Left lung (tissue), 14 donors: ENCODE measurements around the gene HOXA5. TPM values are rescaled to one million over a fixed set of nuclear protein-coding genes. Genes with fewer than 3 reads are reported as not detected.

Experiments
- ATAC-seq: fragments of 200-7000 bp; cut with Tn5 transposase; one replicate; pipeline ENCODE4 v1.9.1; 2020; ENCODE audit warnings: moderate library complexity
- DNase-seq, 4 donors: peaks; one replicate each; pipeline ENCODE4 v3.0.0-alpha.2; 2013 to 2020
- H3K27ac ChIP-seq, 2 donors: fragments of 200-600 bp; sonication (generic) in 1 of 2; one replicate each; pipeline versions ENCODE4 v1.5.0 to v1.8.0; 2020 to 2021
- H3K27me3 ChIP-seq, 2 donors: fragments of 200-600 bp; sonication (generic) in 1 of 2; one replicate each; pipeline versions ENCODE4 v1.5.0 to v1.8.0; 2020 to 2021
- H3K36me3 ChIP-seq, 2 donors: fragments of 200-600 bp; sonication (generic) in 1 of 2; one replicate each; pipeline versions ENCODE4 v1.5.0 to v1.8.0; 2020 to 2021
- H3K4me1 ChIP-seq, 2 donors: fragments of 200-600 bp; one replicate each; pipeline ENCODE4 v1.8.0; 2021
- H3K4me3 ChIP-seq, 2 donors: fragments of 200-600 bp; sonication (generic) in 1 of 2; one replicate each; pipeline versions ENCODE4 v1.5.0 to v1.8.0; 2020 to 2021; ENCODE audit warnings: mild to moderate bottlenecking in 1 of 2
- H3K9me3 ChIP-seq, 2 donors: fragments of 200-600 bp; sonication (generic) in 1 of 2; one replicate each; pipeline versions ENCODE4 v1.5.0 to v1.8.0; 2020 to 2021
- intact Hi-C, 2 donors: fragments of 100-400 bp; cut with DNase I; formaldehyde crosslinking; loops; one replicate each; pipeline versions ENCODE4 v1.11.2 to v1.14.2; 2022
- long read RNA-seq, 12 donors: library from polyadenylated mRNA in 2 of 12; unstranded in 2 of 12; transcript quantifications; one replicate each; pipeline ENCODE4 v2.0.0 and lab custom pipeline, GENCODE V29; 2019 to 2026
- polyA plus RNA-seq, 6 donors: library from polyadenylated mRNA; unstranded; fragments of 120-200 nt; gene quantifications; one replicate each; pipeline ENCODE4 v1.2.1, GENCODE V29; 2013; ENCODE audit not compliant: insufficient read length in 6 of 6
- total RNA-seq, 2 donors: library from RNA; stranded (reverse); fragmentation: NEBNext Ultra II Directional; extraction: Animal tissue kit (Norgen Biotek cat#: 25700); gene quantifications; one replicate each; pipeline ENCODE4 v1.2.1, GENCODE V29; 2021
- TF ChIP-seq, protein P1 (sequence below), 2 donors: fragments of 200-600 bp; sonication (generic) in 1 of 2; IDR thresholded peaks; one replicate each; pipeline versions ENCODE4 v1.5.0 to v1.8.0; 2021; ENCODE audit warnings: antibody characterized with exemption in 2 of 2
- donor health status: DM: no; HTN: yes; CAD: no.
- donor health status: DM: no; HTN: no; CAD: no.

Gene HOXA5
- total RNA-seq (10 to 100 TPM; 16.1 to 21.6 TPM), polyA plus RNA-seq (10 to 100 TPM; 81.7 to 94.7 (median 89.1) TPM)
- long read RNA-seq, donor 1, transcript HOXA5-201 (2 exons, 1,657 nt): major isoform, 39 of 39 reads
- long read RNA-seq, donor 1, partial matches to known transcripts: 0 of 39 reads
- long read RNA-seq, donor 1, other reads (novel, unspliced or antisense): 0 of 39 reads
- long read RNA-seq, donor 2, transcript HOXA5-201 (2 exons, 1,657 nt): major isoform, 32 of 32 reads
- long read RNA-seq, donor 2, partial matches to known transcripts: 0 of 32 reads
- long read RNA-seq, donor 2, other reads (novel, unspliced or antisense): 0 of 32 reads
- long read RNA-seq, donor 3, transcript HOXA5-201 (2 exons, 1,657 nt): major isoform, 15 of 15 reads
- long read RNA-seq, donor 3, partial matches to known transcripts: 0 of 15 reads
- long read RNA-seq, donor 3, other reads (novel, unspliced or antisense): 0 of 15 reads
- long read RNA-seq, donor 4, transcript HOXA5-201 (2 exons, 1,657 nt): major isoform, 15 of 16 reads
- long read RNA-seq, donor 4, partial matches to known transcripts: 0 of 16 reads
- long read RNA-seq, donor 4, other reads (novel, unspliced or antisense): 0 of 16 reads
- long read RNA-seq, donor 5, transcript HOXA5-201 (2 exons, 1,657 nt): major isoform, 29 of 29 reads
- long read RNA-seq, donor 5, partial matches to known transcripts: 0 of 29 reads
- long read RNA-seq, donor 5, other reads (novel, unspliced or antisense): 0 of 29 reads
- long read RNA-seq, donor 6, transcript HOXA5-201 (2 exons, 1,657 nt): major isoform, 20 of 27 reads
- long read RNA-seq, donor 6, partial matches to known transcripts: 7 of 27 reads
- long read RNA-seq, donor 6, other reads (novel, unspliced or antisense): 0 of 27 reads
- long read RNA-seq, donor 7, transcript HOXA5-201 (2 exons, 1,657 nt): major isoform, 13 of 13 reads
- long read RNA-seq, donor 7, partial matches to known transcripts: 0 of 13 reads
- long read RNA-seq, donor 7, other reads (novel, unspliced or antisense): 0 of 13 reads
- long read RNA-seq, donor 8, transcript HOXA5-201 (2 exons, 1,657 nt): major isoform, 22 of 22 reads
- long read RNA-seq, donor 8, partial matches to known transcripts: 0 of 22 reads
- long read RNA-seq, donor 8, other reads (novel, unspliced or antisense): 0 of 22 reads
- long read RNA-seq, donor 9: 0 reads
- long read RNA-seq, donor 10, transcript HOXA5-201 (2 exons, 1,657 nt): major isoform, 5 of 6 reads
- long read RNA-seq, donor 10, partial matches to known transcripts: 0 of 6 reads
- long read RNA-seq, donor 10, other reads (novel, unspliced or antisense): 1 of 6 reads
- long read RNA-seq, donor 11, transcript HOXA5-201 (2 exons, 1,657 nt): major isoform, 31 of 32 reads
- long read RNA-seq, donor 11, partial matches to known transcripts: 0 of 32 reads
- long read RNA-seq, donor 11, other reads (novel, unspliced or antisense): 0 of 32 reads
- long read RNA-seq, donor 12, transcript HOXA5-201 (2 exons, 1,657 nt): major isoform, 16 of 16 reads
- long read RNA-seq, donor 12, partial matches to known transcripts: 0 of 16 reads
- long read RNA-seq, donor 12, other reads (novel, unspliced or antisense): 0 of 16 reads

DNA sequence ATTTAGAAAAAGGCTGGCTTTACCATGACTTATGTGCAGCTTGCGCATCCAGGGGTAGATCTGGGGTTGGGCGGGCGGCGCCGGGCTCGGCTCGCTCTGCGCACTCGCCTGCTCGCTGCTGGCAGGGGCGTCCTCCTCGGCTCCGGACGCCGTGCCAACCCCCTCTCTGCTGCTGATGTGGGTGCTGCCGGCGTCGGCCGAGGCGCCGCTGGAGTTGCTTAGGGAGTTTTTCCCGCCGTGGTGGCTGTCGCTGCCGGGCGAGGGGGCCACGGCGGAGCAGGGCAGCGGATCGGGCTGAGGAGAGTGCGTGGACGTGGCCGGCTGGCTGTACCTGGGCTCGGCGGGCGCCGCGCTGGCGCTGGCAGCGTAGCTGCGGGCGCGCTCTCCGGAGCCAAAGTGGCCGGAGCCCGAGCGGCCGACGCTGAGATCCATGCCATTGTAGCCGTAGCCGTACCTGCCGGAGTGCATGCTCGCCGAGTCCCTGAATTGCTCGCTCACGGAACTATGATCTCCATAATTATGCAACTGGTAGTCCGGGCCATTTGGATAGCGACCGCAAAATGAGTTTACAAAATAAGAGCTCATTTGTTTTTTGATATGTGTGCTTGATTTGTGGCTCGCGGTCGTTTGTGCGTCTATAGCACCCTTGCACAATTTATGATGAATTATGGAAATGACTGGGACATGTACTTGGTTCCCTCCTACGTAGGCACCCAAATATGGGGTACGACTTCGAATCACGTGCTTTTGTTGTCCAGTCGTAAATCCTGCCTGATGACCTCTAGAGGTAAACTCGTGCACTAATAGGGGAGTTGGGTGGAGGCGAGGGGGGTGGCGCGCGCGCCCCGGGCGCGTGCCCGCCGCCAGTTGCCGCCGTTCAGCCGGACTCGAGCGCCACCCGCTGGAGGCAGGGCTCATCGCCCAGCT is at the start of gene HOXA5:
TSS of gene HOXA5 (minus strand) at position 659 of the 927 bp plus-strand sequence. CDS start at position 585, 74 bp downstream.
- Histone ChIP-seq H3K27ac (peak within 1 kb of the TSS; percentile 86 to 92), H3K36me3 (no peaks in the 10 kb centered on the region), H3K4me3 (peak within 1 kb of the TSS; percentile 52 to 56), H3K9me3 (no peaks in the 10 kb centered on the region), H3K4me1 (peaks cover 0 to 15% of the 10 kb centered on the region in 2 donors), H3K27me3 (peaks cover 35 to 100% of the 10 kb centered on the region in 2 donors)
- peak in 3 of 4 donors; percentile 81 to 97 (median 94) for DNase-seq
- TF ChIP-seq, protein P1, sequence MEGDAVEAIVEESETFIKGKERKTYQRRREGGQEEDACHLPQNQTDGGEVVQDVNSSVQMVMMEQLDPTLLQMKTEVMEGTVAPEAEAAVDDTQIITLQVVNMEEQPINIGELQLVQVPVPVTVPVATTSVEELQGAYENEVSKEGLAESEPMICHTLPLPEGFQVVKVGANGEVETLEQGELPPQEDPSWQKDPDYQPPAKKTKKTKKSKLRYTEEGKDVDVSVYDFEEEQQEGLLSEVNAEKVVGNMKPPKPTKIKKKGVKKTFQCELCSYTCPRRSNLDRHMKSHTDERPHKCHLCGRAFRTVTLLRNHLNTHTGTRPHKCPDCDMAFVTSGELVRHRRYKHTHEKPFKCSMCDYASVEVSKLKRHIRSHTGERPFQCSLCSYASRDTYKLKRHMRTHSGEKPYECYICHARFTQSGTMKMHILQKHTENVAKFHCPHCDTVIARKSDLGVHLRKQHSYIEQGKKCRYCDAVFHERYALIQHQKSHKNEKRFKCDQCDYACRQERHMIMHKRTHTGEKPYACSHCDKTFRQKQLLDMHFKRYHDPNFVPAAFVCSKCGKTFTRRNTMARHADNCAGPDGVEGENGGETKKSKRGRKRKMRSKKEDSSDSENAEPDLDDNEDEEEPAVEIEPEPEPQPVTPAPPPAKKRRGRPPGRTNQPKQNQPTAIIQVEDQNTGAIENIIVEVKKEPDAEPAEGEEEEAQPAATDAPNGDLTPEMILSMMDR (IDR thresholded peaks at IDR 0.05): peak; percentile 69 to 71
- ATAC-seq: peak; percentile 77
- intact Hi-C loops: loop anchor here in 1 of 2 donors (2.0 to 5.0 kb wide), 2 partner anchors 46 to 286 kb away; partner anchors contain the start of gene HOXA1

DNA sequence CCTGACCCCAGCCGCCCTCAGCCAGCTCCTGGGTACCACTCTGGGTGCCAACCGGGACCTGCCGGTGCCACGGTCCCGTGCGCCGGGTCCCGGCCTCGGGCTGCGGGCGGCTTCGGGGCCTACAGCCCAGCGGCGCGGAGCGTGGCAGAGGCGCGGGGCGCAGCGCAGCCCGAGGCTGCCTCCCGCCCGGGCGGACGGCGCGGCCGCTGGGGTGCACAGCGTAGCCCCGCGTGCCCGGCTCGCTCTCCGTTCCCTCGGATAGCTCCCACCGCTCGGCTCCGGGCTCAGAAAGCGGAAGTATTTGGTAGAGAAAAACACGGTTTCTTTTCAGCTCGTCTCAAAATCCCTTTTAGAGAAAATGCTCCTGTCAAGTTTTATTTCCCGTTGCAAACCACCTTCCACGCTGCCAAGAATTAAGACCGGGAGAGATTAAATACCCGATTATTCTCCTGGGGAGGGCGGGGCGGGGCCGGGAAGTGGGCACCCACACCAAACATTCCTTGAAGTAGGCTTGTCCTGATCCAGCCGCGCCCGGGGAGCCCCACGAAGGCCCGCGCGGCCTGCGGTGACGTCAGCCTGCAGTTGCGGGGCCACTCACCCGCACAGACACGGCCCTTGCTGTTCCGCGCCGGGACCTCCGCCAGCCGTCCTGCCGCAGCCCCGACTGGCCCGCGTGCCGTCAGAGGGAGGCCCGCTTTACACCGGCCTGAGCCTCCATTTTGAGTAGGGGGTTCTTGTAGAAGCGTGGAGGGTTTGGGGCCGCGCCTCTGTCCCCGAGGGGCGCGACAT is 49.3 kb upstream of the HOXA5 start:
- ATAC-seq (peak; percentile 57), DNase-seq (peak in 2 of 4 donors; percentile 44 to 85)
- Histone ChIP-seq H3K36me3 (no peaks in the 10 kb centered on the region), H3K27ac (no peak overlapping the region), H3K9me3 (no peaks in the 10 kb centered on the region), H3K27me3 (peaks cover 100% of the 10 kb centered on the region in 2 donors), H3K4me1 (peaks cover 8 to 39% of the 10 kb centered on the region in 2 donors), H3K4me3 (peak overlapping the region in 1 of 2 donors; percentile 28)
- TF ChIP-seq, protein P1 (IDR thresholded peaks at IDR 0.05): no peak
- intact Hi-C loops: no loop called here

DNA sequence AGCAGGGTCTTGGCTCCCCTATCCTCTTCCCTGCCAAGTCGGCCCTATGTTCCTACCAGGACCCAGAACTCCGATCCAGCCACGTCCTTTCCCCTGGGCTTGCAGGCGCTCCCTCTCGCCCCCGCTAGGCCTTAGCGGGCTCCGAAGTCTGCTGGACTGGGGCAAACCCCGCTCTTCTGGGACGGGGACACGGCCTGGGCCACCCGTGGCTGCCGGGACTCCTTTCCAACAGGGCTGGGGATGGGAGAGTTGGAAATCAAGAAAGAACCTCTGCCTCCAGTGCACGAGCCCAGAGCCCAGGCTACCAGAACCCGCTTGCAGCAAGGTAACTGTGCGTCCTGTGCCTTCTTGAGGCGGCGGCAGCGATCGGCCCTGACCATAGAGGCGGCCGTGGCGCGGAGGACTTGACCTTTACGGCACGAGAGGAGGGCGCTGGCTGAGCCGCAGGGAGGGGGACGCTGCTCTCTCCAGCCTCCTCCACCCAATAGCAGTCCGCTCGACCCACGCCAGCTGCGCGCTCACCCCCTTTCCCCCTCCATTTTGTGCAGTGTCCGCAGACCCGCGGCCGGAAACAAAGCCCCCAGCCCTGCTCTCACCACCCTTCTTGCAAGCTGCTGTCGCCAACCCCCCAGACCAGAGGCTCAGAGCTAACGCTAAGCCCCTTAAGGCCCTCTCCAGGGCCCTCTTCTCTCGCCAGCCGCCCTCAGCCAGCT is 48.5 kb upstream of the HOXA5 start:
- Histone ChIP-seq H3K4me3 (peak overlapping the region in 1 of 2 donors; percentile 28), H3K9me3 (no peaks in the 10 kb centered on the region), H3K27ac (no peak overlapping the region), H3K4me1 (peaks cover 8 to 40% of the 10 kb centered on the region in 2 donors), H3K27me3 (peaks cover 100% of the 10 kb centered on the region in 2 donors), H3K36me3 (no peaks in the 10 kb centered on the region)
- intact Hi-C loops: no loop called here
- ATAC-seq: no peak
- DNase-seq: peak in 2 of 4 donors; percentile 28 to 72
- TF ChIP-seq, protein P1 (IDR thresholded peaks at IDR 0.05): no peak
